ENCODE measurements around the gene PRR23C.

Gene PRR23C

DNA sequence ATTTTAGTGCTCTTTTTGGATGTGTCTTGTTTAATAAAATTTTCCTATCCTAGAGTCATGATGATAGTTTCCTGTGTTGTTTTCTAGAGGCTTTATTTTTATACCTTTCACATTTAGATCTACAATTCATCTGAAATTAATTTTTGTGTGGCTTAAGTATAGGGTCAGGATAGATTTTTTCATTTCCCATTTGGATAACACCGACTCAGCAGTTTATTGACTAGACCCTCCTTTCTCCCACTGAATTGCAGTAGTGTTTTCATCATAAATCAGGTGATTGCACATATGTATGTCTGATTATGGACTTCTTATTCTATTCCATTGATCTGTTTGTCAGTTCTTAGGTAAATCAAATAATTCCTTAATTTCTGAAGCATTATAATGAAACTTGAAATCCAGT, 49.0 kb downstream of the PRR23C start:
- DNase-seq: no peak
